Activated CD4-positive, alpha-beta T cell treated with anti-CD3 and anti-CD28 coated beads, Interleukin-2, amount 50 U/mL, for 48 hours (primary cell): ENCODE results near the gene GPR143.

Source experiments
- DNase-seq, 2 experiments: peaks; one replicate each; pipeline ENCODE4 v3.0.0-alpha.2; 2020

GPR143 gene

GRCh38 chrX:9707306-9708033 is 58.2 kb downstream of the GPR143 start:
- DNase-seq = no peak

GRCh38 chrX:9706421-9706820 is 59.2 kb downstream of the GPR143 start:
- no peak for DNase-seq

GRCh38 chrX:9704876-9705465 is 60.7 kb downstream of the GPR143 start:
- DNase-seq = no peak

GRCh38 chrX:9703406-9703805 is 62.2 kb downstream of the GPR143 start:
- no peak for DNase-seq

GRCh38 chrX:9701790-9702189 is 63.9 kb downstream of the GPR143 start:
- no peak for DNase-seq

- DNase-seq = no peak
These were observed 65.1 kb downstream of the GPR143 start for GRCh38 chrX:9700555-9700954.

- DNase-seq = no peak
These were observed 67.1 kb downstream of the GPR143 start for GRCh38 chrX:9698576-9698975.

- no peak for DNase-seq
These were observed 72.2 kb downstream of the GPR143 start for GRCh38 chrX:9693307-9694001.

- no peak for DNase-seq
These were observed 75.6 kb downstream of the GPR143 start for GRCh38 chrX:9690046-9690445.

- DNase-seq = no peak
These were observed 76.8 kb downstream of the GPR143 start for GRCh38 chrX:9688833-9689232.

- DNase-seq = no peak
These were observed 77.7 kb downstream of the GPR143 start for GRCh38 chrX:9687899-9688298.

GRCh38 chrX:9683350-9683749 is 82.3 kb downstream of the GPR143 start:
- no peak for DNase-seq

- DNase-seq = no peak
These were observed 82.8 kb downstream of the GPR143 start for GRCh38 chrX:9682861-9683260.

GRCh38 chrX:9682456-9682855 is 83.2 kb downstream of the GPR143 start:
- DNase-seq = no peak

GRCh38 chrX:9681422-9681821 is 84.2 kb downstream of the GPR143 start:
- DNase-seq = no peak

GRCh38 chrX:9681011-9681410 is 84.6 kb downstream of the GPR143 start:
- DNase-seq = no peak

GRCh38 chrX:9678215-9678965 is 87.3 kb downstream of the GPR143 start:
- DNase-seq = no peak

GRCh38 chrX:9677098-9677739 is 88.4 kb downstream of the GPR143 start:
- DNase-seq = peak; percentile 11 to 34

GRCh38 chrX:9676738-9677097 is 88.9 kb downstream of the GPR143 start:
- no peak for DNase-seq

GRCh38 chrX:9676306-9676705 is 89.3 kb downstream of the GPR143 start:
- DNase-seq = no peak
